GM08714 (cell line): ENCODE results near the gene ADGRV1.
"Not testable (repeated sequence)": the region's sequence is repeated elsewhere in the genome, so short reads cannot be mapped to it uniquely, and the experiment has no call there.

Source experiments
- H3K4me3 ChIP-seq: fragments of 200-500 bp; sonication (Bioruptor generic); 2 replicates; pipeline ENCODE4 v1.5.1; 2014; ENCODE audit warnings: mild to moderate bottlenecking, low read length, inconsistent platforms
- ZNF274 ChIP-seq: IDR thresholded peaks from 2 replicates; pipeline ENCODE4 v1.6.1; 2012; ENCODE audit warnings: mild to moderate bottlenecking, low read depth, low read length

ADGRV1 gene

GRCh38 chr5:91042247-91042935 lies 483.8 kb downstream of the ADGRV1 start:
- H3K4me3 ChIP-seq = no peak overlapping the region
- no peak for TF ChIP-seq ZNF274

GRCh38 chr5:91042936-91043255 lies 484.3 kb downstream of the ADGRV1 start:
- no peak overlapping the region for H3K4me3 ChIP-seq
- TF ChIP-seq ZNF274 = no peak

- no peak overlapping the region for H3K4me3 ChIP-seq
- TF ChIP-seq ZNF274 = no peak
Observed at GRCh38 chr5:91048073-91048472, 489.5 kb downstream of the ADGRV1 start.

GRCh38 chr5:91049112-91049511 lies 490.5 kb downstream of the ADGRV1 start:
- no peak for TF ChIP-seq ZNF274
- no peak overlapping the region for H3K4me3 ChIP-seq

GRCh38 chr5:91049800-91050199 lies 491.2 kb downstream of the ADGRV1 start:
- no peak for TF ChIP-seq ZNF274
- no peak overlapping the region for H3K4me3 ChIP-seq

GRCh38 chr5:91052411-91052810 lies 493.8 kb downstream of the ADGRV1 start:
- H3K4me3 ChIP-seq = not testable (repeated sequence)

GRCh38 chr5:91052977-91053740 lies 494.6 kb downstream of the ADGRV1 start:
- H3K4me3 ChIP-seq = no peak overlapping the region
- no peak for TF ChIP-seq ZNF274

GRCh38 chr5:91053741-91054025 lies 495.1 kb downstream of the ADGRV1 start:
- no peak for TF ChIP-seq ZNF274
- H3K4me3 ChIP-seq = no peak overlapping the region

- TF ChIP-seq ZNF274 = no peak
- no peak overlapping the region for H3K4me3 ChIP-seq
Observed at GRCh38 chr5:91058155-91058554, 499.6 kb downstream of the ADGRV1 start.

GRCh38 chr5:91058575-91058974 lies 500.0 kb downstream of the ADGRV1 start:
- no peak for TF ChIP-seq ZNF274
- no peak overlapping the region for H3K4me3 ChIP-seq

- TF ChIP-seq ZNF274 = no peak
- no peak overlapping the region for H3K4me3 ChIP-seq
Observed at GRCh38 chr5:91059409-91059808, 500.8 kb downstream of the ADGRV1 start.

GRCh38 chr5:91061094-91061493 lies 502.5 kb downstream of the ADGRV1 start:
- no peak for TF ChIP-seq ZNF274
- H3K4me3 ChIP-seq = no peak overlapping the region

- TF ChIP-seq ZNF274 = no peak
- H3K4me3 ChIP-seq = no peak overlapping the region
Observed at GRCh38 chr5:91061946-91062562, 503.5 kb downstream of the ADGRV1 start.

GRCh38 chr5:91063098-91063690 lies 504.6 kb downstream of the ADGRV1 start:
- H3K4me3 ChIP-seq = not testable (repeated sequence)

- TF ChIP-seq ZNF274 = no peak
- no peak overlapping the region for H3K4me3 ChIP-seq
Observed at GRCh38 chr5:91065496-91065895, 506.9 kb downstream of the ADGRV1 start.
